MG63 (cell line): ENCODE data around the gene S100PBP. TPM values are rescaled to one million over a fixed set of nuclear protein-coding genes. Genes with fewer than 3 reads are reported as not detected.

Experiments
- DNase-seq: peaks from one replicate; pipeline ENCODE4 v3.0.0-alpha.2; 2020
- H3K27me3 ChIP-seq: fragments of 250-450 bp; sonication (Bioruptor Pico); 2 replicates; pipeline ENCODE4 v1.5.1; 2020; ENCODE audit warnings: mild to moderate bottlenecking, moderate library complexity
- H3K36me3 ChIP-seq: fragments of 250-450 bp; sonication (Bioruptor Pico); 2 replicates; pipeline ENCODE4 v1.5.1; 2020; ENCODE audit warnings: mild to moderate bottlenecking, moderate library complexity
- H3K4me3 ChIP-seq: fragments of 250-450 bp; sonication (Bioruptor Pico); 2 replicates; pipeline ENCODE4 v1.5.1; 2020; ENCODE audit warnings: mild to moderate bottlenecking, moderate library complexity
- H3K9me3 ChIP-seq: fragments of 250-450 bp; sonication (Bioruptor Pico); 2 replicates; pipeline ENCODE4 v1.5.1; 2020; ENCODE audit warnings: mild to moderate bottlenecking, moderate library complexity
- total RNA-seq: library from RNA; depleted of rRNA; stranded (reverse); fragments of >200 nt; shearing (Covaris generic); gene quantifications from 2 replicates; pipeline ENCODE4 v1.2.3, GENCODE V29; 2014; ENCODE audit warnings: low replicate concordance; rRNA removed

The S100PBP gene
- 28.5 and 38.5 TPM in 2 replicates for total RNA-seq

GRCh38 chr1:32817159-32817814 is at the start of gene S100PBP, which contains the start of gene YARS1:
Gene S100PBP, plus strand, starts transcription at chr1:32817653. Its CDS starts 8,447 bp downstream, at chr1:32826100.
Gene YARS1, minus strand, starts transcription at chr1:32817358. Its CDS starts 114 bp downstream, at chr1:32817244.
- Histone ChIP-seq H3K27me3 (no peaks in the 10 kb centered on the region), H3K4me3 (peak within 1 kb of the TSS; percentile 89), H3K9me3 (no peaks in the 10 kb centered on the region), H3K36me3 (peaks cover 39% of the 10 kb centered on the region)
- DNase-seq = peak; percentile 99

GRCh38 chr1:32768110-32768850 is 49.2 kb upstream of the S100PBP start:
- Histone ChIP-seq H3K4me3 (no peak overlapping the region), H3K9me3 (no peaks in the 10 kb centered on the region), H3K27me3 (no peaks in the 10 kb centered on the region), H3K36me3 (peaks cover 11% of the 10 kb centered on the region)
- no peak for DNase-seq

GRCh38 chr1:32769524-32770220 is 47.8 kb upstream of the S100PBP start:
- H3K36me3 ChIP-seq = peaks cover 25% of the 10 kb centered on the region
- no peak overlapping the region for H3K4me3 ChIP-seq
- no peaks in the 10 kb centered on the region for H3K9me3 ChIP-seq
- no peaks in the 10 kb centered on the region for H3K27me3 ChIP-seq
- peak; percentile 42 for DNase-seq

GRCh38 chr1:32770221-32770731 is 47.2 kb upstream of the S100PBP start:
- Histone ChIP-seq H3K36me3 (peaks cover 31% of the 10 kb centered on the region), H3K9me3 (no peaks in the 10 kb centered on the region), H3K27me3 (no peaks in the 10 kb centered on the region), H3K4me3 (no peak overlapping the region)
- DNase-seq = no peak

- no peak for DNase-seq
- H3K4me3 ChIP-seq = no peak overlapping the region
Observed at GRCh38 chr1:32770741-32771548, 46.5 kb upstream of the S100PBP start.

GRCh38 chr1:32771561-32772280 is 45.7 kb upstream of the S100PBP start:
- DNase-seq = no peak
- no peaks in the 10 kb centered on the region for H3K9me3 ChIP-seq
- H3K36me3 ChIP-seq = peaks cover 45% of the 10 kb centered on the region
- H3K4me3 ChIP-seq = no peak overlapping the region
- H3K27me3 ChIP-seq = no peaks in the 10 kb centered on the region

More at GRCh38 chr1:32770741-32771548, 46.5 kb upstream of the S100PBP start:
- peaks cover 37% of the 10 kb centered on the region for H3K36me3 ChIP-seq
- no peaks in the 10 kb centered on the region for H3K9me3 ChIP-seq
- H3K27me3 ChIP-seq = no peaks in the 10 kb centered on the region

GRCh38 chr1:32772281-32773017 is 45.0 kb upstream of the S100PBP start:
- DNase-seq = no peak
- Histone ChIP-seq H3K9me3 (no peaks in the 10 kb centered on the region), H3K4me3 (no peak overlapping the region), H3K27me3 (no peaks in the 10 kb centered on the region), H3K36me3 (peaks cover 53% of the 10 kb centered on the region)

GRCh38 chr1:32773018-32773763 is 44.3 kb upstream of the S100PBP start:
- DNase-seq = peak; percentile 71
- Histone ChIP-seq H3K9me3 (no peaks in the 10 kb centered on the region), H3K36me3 (peaks cover 60% of the 10 kb centered on the region), H3K4me3 (no peak overlapping the region), H3K27me3 (no peaks in the 10 kb centered on the region)

GRCh38 chr1:32773764-32774463 is 43.5 kb upstream of the S100PBP start:
- peaks cover 62% of the 10 kb centered on the region for H3K36me3 ChIP-seq
- H3K4me3 ChIP-seq = no peak overlapping the region

GRCh38 chr1:32774464-32774808 is 43.0 kb upstream of the S100PBP start:
- Histone ChIP-seq H3K27me3 (no peaks in the 10 kb centered on the region), H3K36me3 (peaks cover 65% of the 10 kb centered on the region), H3K9me3 (no peaks in the 10 kb centered on the region), H3K4me3 (no peak overlapping the region)
- DNase-seq = no peak

More at GRCh38 chr1:32773764-32774463, 43.5 kb upstream of the S100PBP start:
- no peaks in the 10 kb centered on the region for H3K9me3 ChIP-seq
- DNase-seq = no peak
- H3K27me3 ChIP-seq = no peaks in the 10 kb centered on the region

- Histone ChIP-seq H3K4me3 (no peak overlapping the region), H3K36me3 (peaks cover 71% of the 10 kb centered on the region), H3K27me3 (no peaks in the 10 kb centered on the region), H3K9me3 (no peaks in the 10 kb centered on the region)
- DNase-seq = peak; percentile 66
Observed at GRCh38 chr1:32774950-32775634, 42.4 kb upstream of the S100PBP start.

- DNase-seq = peak; percentile 33
- no peaks in the 10 kb centered on the region for H3K9me3 ChIP-seq
- H3K27me3 ChIP-seq = no peaks in the 10 kb centered on the region
- H3K4me3 ChIP-seq = no peak overlapping the region
- peaks cover 78% of the 10 kb centered on the region for H3K36me3 ChIP-seq
Observed at GRCh38 chr1:32775640-32776337, 41.7 kb upstream of the S100PBP start.

GRCh38 chr1:32779242-32779641 is 38.2 kb upstream of the S100PBP start:
- no peak for DNase-seq
- no peaks in the 10 kb centered on the region for H3K9me3 ChIP-seq
- no peak overlapping the region for H3K4me3 ChIP-seq
- no peaks in the 10 kb centered on the region for H3K27me3 ChIP-seq
- peaks cover 91% of the 10 kb centered on the region for H3K36me3 ChIP-seq
